KMS-11 (cell line): ENCODE measurements around the gene PRRT2.

ENCODE experiments used
- H2AFZ ChIP-seq: fragments of 200-600 bp; sonication (generic); 2 replicates; pipeline ENCODE4 v1.6.1; 2016; ENCODE audit warnings: antibody characterized with exemption, mixed run types, low read depth
- H3K27ac ChIP-seq: fragments of 200-600 bp; sonication (generic); 2 replicates; pipeline ENCODE4 v1.6.1; 2016; ENCODE audit warnings: mild to moderate bottlenecking, mixed run types
- H3K27me3 ChIP-seq: fragments of 200-600 bp; sonication (generic); 2 replicates; pipeline ENCODE4 v1.6.1; 2017; ENCODE audit warnings: mild to moderate bottlenecking, low read depth, mixed run types, moderate library complexity; ENCODE audit not compliant: insufficient read depth
- H3K36me3 ChIP-seq: fragments of 200-600 bp; sonication (generic); 2 replicates; pipeline ENCODE4 v1.6.1; 2017; ENCODE audit warnings: mild to moderate bottlenecking, mixed run types; ENCODE audit not compliant: insufficient read depth
- H3K4me1 ChIP-seq: fragments of 200-600 bp; sonication (generic); 2 replicates; pipeline ENCODE4 v1.6.1; 2016; ENCODE audit warnings: mild to moderate bottlenecking, low read depth, mixed run types; ENCODE audit not compliant: poor library complexity, severe bottlenecking
- H3K4me2 ChIP-seq: fragments of 200-600 bp; sonication (generic); 2 replicates; pipeline ENCODE4 v1.7.0; 2016; ENCODE audit warnings: mild to moderate bottlenecking, mixed run types
- H3K4me3 ChIP-seq: fragments of 200-600 bp; sonication (generic); IDR thresholded peaks from 2 replicates; pipeline ENCODE4 v1.6.1; 2017; ENCODE audit warnings: low read depth, low read length, mixed read lengths; ENCODE audit not compliant: insufficient read depth
- H3K79me2 ChIP-seq: fragments of 200-600 bp; sonication (generic); 2 replicates; pipeline ENCODE4 v1.6.1; 2016; ENCODE audit warnings: low read depth, mixed run types; ENCODE audit not compliant: insufficient read depth
- H3K9ac ChIP-seq: fragments of 200-600 bp; sonication (generic); 2 replicates; pipeline ENCODE4 v1.6.1; 2016; ENCODE audit warnings: mild to moderate bottlenecking, mixed run types
- H4K20me1 ChIP-seq: fragments of 200-600 bp; sonication (generic); 2 replicates; pipeline ENCODE4 v1.6.1; 2016; ENCODE audit warnings: mild to moderate bottlenecking, mixed run types; ENCODE audit not compliant: insufficient read depth
- CTCF ChIP-seq: fragments of 200-600 bp; sonication (generic); conservative IDR thresholded peaks from 2 replicates; pipeline ENCODE4 v1.6.1; 2017; ENCODE audit warnings: low read depth, mild to moderate bottlenecking, antibody characterized with exemption, low read length, moderate library complexity, mixed read lengths

PRRT2 gene

GRCh38 chr16:29858149-29858849, 46.3 kb downstream of the PRRT2 start:
- peaks cover 4% of the 10 kb centered on the region; the same call in 1 of the 2 replicates for H3K36me3 ChIP-seq
- H4K20me1 ChIP-seq, result no peaks in the 10 kb centered on the region
- H3K79me2 ChIP-seq, result peaks cover 13% of the 10 kb centered on the region; the same call in 1 of the 2 replicates
- H3K4me3 ChIP-seq, result no peak overlapping the region
- H3K4me1 ChIP-seq, result peaks cover 13% of the 10 kb centered on the region
- no peak for TF ChIP-seq CTCF
- H3K4me2 ChIP-seq, result no peak overlapping the region
- no peak overlapping the region for H3K27ac ChIP-seq
- no peak overlapping the region for H3K9ac ChIP-seq
- no peak overlapping the region for H2AFZ ChIP-seq
- H3K27me3 ChIP-seq, result no peaks in the 10 kb centered on the region

GRCh38 chr16:29858974-29859373, 47.0 kb downstream of the PRRT2 start:
- no peak overlapping the region for H3K4me2 ChIP-seq
- no peak overlapping the region for H3K27ac ChIP-seq
- no peak for TF ChIP-seq CTCF
- H3K4me1 ChIP-seq, result peaks cover 17% of the 10 kb centered on the region
- H4K20me1 ChIP-seq, result no peaks in the 10 kb centered on the region
- no peak overlapping the region for H2AFZ ChIP-seq
- H3K27me3 ChIP-seq, result no peaks in the 10 kb centered on the region
- peaks cover 4% of the 10 kb centered on the region; the same call in 1 of the 2 replicates for H3K36me3 ChIP-seq
- H3K79me2 ChIP-seq, result peaks cover 13% of the 10 kb centered on the region; the same call in 1 of the 2 replicates
- H3K4me3 ChIP-seq, result no peak overlapping the region
- no peak overlapping the region for H3K9ac ChIP-seq

- no peak for TF ChIP-seq CTCF
- H3K27ac ChIP-seq, result no peak overlapping the region
- H3K9ac ChIP-seq, result no peak overlapping the region
- no peaks in the 10 kb centered on the region for H4K20me1 ChIP-seq
- no peak overlapping the region for H3K4me3 ChIP-seq
- H3K4me1 ChIP-seq, result peaks cover 17% of the 10 kb centered on the region
- H3K4me2 ChIP-seq, result no peak overlapping the region
- H3K36me3 ChIP-seq, result peaks cover 4% of the 10 kb centered on the region; the same call in 1 of the 2 replicates
- H3K79me2 ChIP-seq, result peaks cover 13% of the 10 kb centered on the region; the same call in 1 of the 2 replicates
- H2AFZ ChIP-seq, result no peak overlapping the region
- H3K27me3 ChIP-seq, result no peaks in the 10 kb centered on the region
These were observed 48.2 kb downstream of the PRRT2 start for GRCh38 chr16:29860218-29860617.

- Histone ChIP-seq H4K20me1 (no peaks in the 10 kb centered on the region), H3K4me2 (peak overlapping the region; percentile 99), H3K27me3 (no peaks in the 10 kb centered on the region; the same call in 1 of the 2 replicates), H2AFZ (peak overlapping the region; percentile 85), H3K36me3 (peaks cover 4% of the 10 kb centered on the region; the same call in 1 of the 2 replicates), H3K9ac (peak overlapping the region; percentile 85), H3K27ac (no peak overlapping the region), H3K79me2 (peaks cover 13% of the 10 kb centered on the region; the same call in 1 of the 2 replicates), H3K4me3 (no peak overlapping the region), H3K4me1 (peaks cover 17% of the 10 kb centered on the region)
- TF ChIP-seq CTCF, result no peak
These were observed 50.4 kb downstream of the PRRT2 start for GRCh38 chr16:29862383-29862883.
